ENCODE data around the gene DES.

The DES gene

DNA sequence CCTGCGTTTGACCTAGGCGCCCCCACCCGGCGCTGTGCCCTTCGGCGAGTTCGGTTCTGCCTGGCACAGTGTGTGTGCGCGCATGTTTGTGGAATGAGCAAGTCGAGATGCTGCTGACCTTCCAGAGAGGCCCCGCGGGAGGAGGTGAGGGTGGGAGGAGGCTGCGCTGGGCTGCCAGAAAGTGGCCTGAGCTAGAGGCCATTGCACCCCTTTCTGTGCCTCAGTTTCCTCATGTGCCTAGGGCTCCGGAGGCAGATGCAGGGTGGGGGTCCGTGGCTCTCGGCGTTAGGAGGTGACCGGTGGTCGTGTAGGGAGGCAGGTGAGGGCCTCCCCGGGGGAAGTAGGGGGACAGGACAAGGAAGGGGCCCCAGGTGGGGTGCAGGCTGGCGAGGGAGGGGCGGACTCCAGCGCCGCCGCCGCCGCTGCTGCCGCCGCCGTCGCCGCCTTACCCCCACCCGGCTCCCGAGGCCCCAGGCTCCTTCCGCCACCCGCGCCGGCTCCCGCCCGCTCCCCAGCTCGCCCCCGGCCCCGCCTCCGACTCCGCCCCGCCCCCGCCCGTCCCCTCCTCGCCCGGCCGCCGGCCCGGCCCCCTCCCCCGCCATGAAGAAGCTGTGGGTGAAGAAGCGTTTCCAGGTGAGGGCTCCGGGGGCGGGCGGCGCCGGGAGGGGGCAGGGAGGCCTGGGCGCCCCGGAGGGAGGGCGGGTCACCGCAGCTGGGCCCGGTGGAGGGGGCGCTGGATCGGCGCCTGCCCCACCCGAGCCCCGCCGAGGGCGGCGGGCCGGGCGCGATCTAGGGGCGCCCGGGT is 23.5 kb downstream of the DES start:
- no peak for DNase-seq (ENCODE audit: extremely low read depth, low read depth)
- TF ChIP-seq CTCF (IDR thresholded peaks at IDR 0.05; ENCODE audit: low read depth, low read length) = no peak

- no peak for TF ChIP-seq CTCF (IDR thresholded peaks at IDR 0.05; ENCODE audit: low read depth, low read length)
- DNase-seq (ENCODE audit: extremely low read depth, low read depth) = no peak
These were observed 24.3 kb downstream of the DES start for GRCh38 chr2:219442256-219443015.

DNA sequence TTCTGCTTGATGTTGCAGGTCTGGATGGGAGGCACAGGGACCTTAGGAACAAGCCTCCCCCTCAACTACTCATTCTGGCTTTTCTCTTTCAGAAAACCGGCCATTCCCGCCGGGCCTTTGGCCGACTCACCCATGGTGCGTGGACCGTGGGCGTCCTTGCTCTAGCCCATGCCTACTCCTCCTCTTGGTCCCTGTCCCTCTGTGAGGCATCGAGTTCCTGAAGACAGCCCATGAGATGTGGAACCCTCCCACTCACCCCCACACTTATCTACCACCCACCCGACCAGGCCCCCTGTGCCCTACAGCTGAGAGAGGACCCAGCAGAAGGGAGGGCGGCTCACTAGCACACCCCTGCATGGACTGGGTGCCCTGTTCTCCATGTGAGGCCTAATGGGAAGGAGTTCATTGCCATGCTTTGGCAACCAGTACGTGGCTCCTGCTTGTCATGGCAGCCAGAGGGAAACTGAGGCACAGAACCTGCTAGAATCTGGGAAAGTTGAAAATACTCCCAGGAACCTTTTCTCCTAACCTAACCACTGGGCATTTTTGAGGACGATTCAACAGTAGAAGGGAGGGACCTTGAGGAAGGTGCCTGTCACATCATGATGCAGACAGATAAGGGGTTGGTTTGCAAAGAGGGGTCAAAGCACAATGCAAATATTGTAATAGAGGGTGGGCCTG is 25.0 kb downstream of the DES start:
- no peak for DNase-seq (ENCODE audit: extremely low read depth, low read depth)
- TF ChIP-seq CTCF (IDR thresholded peaks at IDR 0.05; ENCODE audit: low read depth, low read length) = no peak

- DNase-seq (ENCODE audit: extremely low read depth, low read depth) = no peak
- TF ChIP-seq CTCF (IDR thresholded peaks at IDR 0.05; ENCODE audit: low read depth, low read length) = no peak
These were observed 25.5 kb downstream of the DES start for GRCh38 chr2:219443697-219444023.

DNA sequence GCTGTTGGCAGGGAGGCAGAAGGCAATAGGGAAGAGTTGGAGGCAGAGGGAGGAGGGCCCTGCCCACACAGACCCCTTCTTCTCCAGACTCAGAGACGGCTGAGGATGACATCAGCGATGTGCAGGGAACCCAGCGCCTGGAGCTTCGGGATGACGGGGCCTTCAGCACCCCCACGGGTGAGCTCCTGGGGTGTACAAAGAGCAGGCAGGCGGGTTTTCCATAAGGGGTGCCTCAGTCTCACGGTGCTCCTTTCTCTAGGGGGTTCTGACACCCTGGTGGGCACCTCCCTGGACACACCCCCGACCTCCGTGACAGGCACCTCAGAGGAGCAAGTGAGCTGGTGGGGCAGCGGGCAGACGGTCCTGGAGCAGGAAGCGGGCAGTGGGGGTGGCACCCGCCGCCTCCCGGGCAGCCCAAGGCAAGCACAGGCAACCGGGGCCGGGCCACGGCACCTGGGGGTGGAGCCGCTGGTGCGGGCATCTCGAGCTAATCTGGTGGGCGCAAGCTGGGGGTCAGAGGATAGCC is 26.5 kb downstream of the DES start:
- DNase-seq (ENCODE audit: extremely low read depth, low read depth) = no peak
- no peak for TF ChIP-seq CTCF (IDR thresholded peaks at IDR 0.05; ENCODE audit: low read depth, low read length)

GRCh38 chr2:219445220-219445640 is 27.1 kb downstream of the DES start:
- no peak for TF ChIP-seq CTCF (IDR thresholded peaks at IDR 0.05; ENCODE audit: low read depth, low read length)
- DNase-seq (ENCODE audit: extremely low read depth, low read depth) = no peak

All from AG09319 (cell line).